Liver (tissue), 9 donors: Measurements from ENCODE around the gene IFT20. TPM values are rescaled to one million over a fixed set of nuclear protein-coding genes. Genes with fewer than 3 reads are reported as not detected.

Experiments
- DNase-seq: peaks from one replicate; pipeline ENCODE4 v3.0.0-alpha.2; 2017; ENCODE audit warnings: low spot score
- H3K27ac ChIP-seq, 2 donors: one replicate each; pipeline ENCODE4 v1.7.0; 2013; ENCODE audit warnings: inconsistent platforms in 2 of 2, low read length in 2 of 2, control low read depth in 1 of 2, low read depth in 1 of 2, mild to moderate bottlenecking in 1 of 2
- H3K27me3 ChIP-seq, 4 donors: one replicate each; pipeline versions ENCODE4 v1.6.1 to v1.7.0; 2013; ENCODE audit warnings: low read length in 3 of 4, inconsistent platforms in 1 of 4, mild to moderate bottlenecking in 1 of 4, moderate library complexity in 1 of 4; ENCODE audit not compliant: control insufficient read depth in 4 of 4, insufficient read depth in 4 of 4
- H3K36me3 ChIP-seq, 4 donors: one replicate each; pipeline versions ENCODE4 v1.6.1 to v1.7.0; 2013; ENCODE audit warnings: low read length in 3 of 4, mild to moderate bottlenecking in 3 of 4, low read depth in 1 of 4, moderate library complexity in 1 of 4; ENCODE audit not compliant: control insufficient read depth in 4 of 4, insufficient read depth in 3 of 4
- H3K4me1 ChIP-seq, 4 donors: one replicate each; pipeline versions ENCODE4 v1.6.1 to v1.7.0; 2013; ENCODE audit warnings: low read length in 3 of 4, mild to moderate bottlenecking in 3 of 4, moderate library complexity in 1 of 4; ENCODE audit not compliant: control insufficient read depth in 4 of 4, insufficient read depth in 4 of 4
- H3K4me3 ChIP-seq, 3 donors: one replicate each; pipeline versions ENCODE4 v1.6.1 to v1.7.0; 2013; ENCODE audit warnings: low read length in 3 of 3, control low read depth in 1 of 3, low read depth in 1 of 3, mild to moderate bottlenecking in 1 of 3
- H3K9ac ChIP-seq, 2 donors: one replicate each; pipeline ENCODE4 v1.7.0; 2013; ENCODE audit warnings: low read length in 2 of 2, mild to moderate bottlenecking in 2 of 2, moderate library complexity in 2 of 2, control low read depth in 1 of 2, low read depth in 1 of 2
- H3K9me3 ChIP-seq, 4 donors: one replicate each; pipeline versions ENCODE4 v1.6.1 to v1.7.0; 2013; ENCODE audit warnings: low read length in 3 of 4; ENCODE audit not compliant: control insufficient read depth in 4 of 4
- CTCF ChIP-seq: fragments of 150-350 bp; IDR thresholded peaks from 2 replicates; pipeline ENCODE4 v1.5.1; 2017; ENCODE audit warnings: improper control_type of control experiment, low read depth, low read length; ENCODE audit not compliant: missing input control
- EGR1 ChIP-seq, 2 donors: IDR thresholded peaks; 2 replicates each; pipeline ENCODE4 v1.6.1; 2016 to 2018; ENCODE audit warnings: antibody characterized with exemption in 2 of 2, low read depth in 2 of 2
- FOXA1 ChIP-seq: IDR thresholded peaks from 2 replicates; pipeline ENCODE4 v1.6.1; 2016; ENCODE audit warnings: antibody characterized with exemption
- FOXA2 ChIP-seq: IDR thresholded peaks from 2 replicates; pipeline ENCODE4 v1.6.1; 2016; ENCODE audit warnings: antibody characterized with exemption
- GABPA ChIP-seq, 2 donors: IDR thresholded peaks in 1 of 2; conservative IDR thresholded peaks in 1 of 2; 2 replicates each; pipeline ENCODE4 v1.6.1; 2016; ENCODE audit warnings: antibody characterized with exemption in 2 of 2, mild to moderate bottlenecking in 1 of 2, moderate library complexity in 1 of 2
- HNF4A ChIP-seq, 2 donors: conservative IDR thresholded peaks; 2 replicates each; pipeline ENCODE4 v1.6.1; 2016; ENCODE audit warnings: antibody characterized with exemption in 2 of 2, mild to moderate bottlenecking in 2 of 2
- HNF4G ChIP-seq: IDR thresholded peaks from 2 replicates; pipeline ENCODE4 v1.6.1; 2016; ENCODE audit warnings: antibody characterized with exemption
- JUND ChIP-seq, 2 donors: IDR thresholded peaks; 2 replicates each; pipeline ENCODE4 v1.6.1; 2016; ENCODE audit warnings: antibody characterized with exemption in 2 of 2
- MAX ChIP-seq: IDR thresholded peaks from 2 replicates; pipeline ENCODE4 v1.6.1; 2016; ENCODE audit warnings: antibody characterized with exemption
- NR2F2 ChIP-seq: IDR thresholded peaks from 2 replicates; pipeline ENCODE4 v1.6.1; 2016; ENCODE audit warnings: antibody characterized with exemption
- REST ChIP-seq: IDR thresholded peaks from 2 replicates; pipeline ENCODE4 v1.6.1; 2016; ENCODE audit warnings: antibody characterized with exemption, mild to moderate bottlenecking
- RXRA ChIP-seq, 2 donors: IDR thresholded peaks; 2 replicates each; pipeline ENCODE4 v1.6.1; 2017 to 2018; ENCODE audit warnings: antibody characterized with exemption in 2 of 2, mild to moderate bottlenecking in 1 of 2
- SP1 ChIP-seq: IDR thresholded peaks from 2 replicates; pipeline ENCODE4 v1.6.1; 2018; ENCODE audit warnings: antibody characterized with exemption, mild to moderate bottlenecking
- TAF1 ChIP-seq: conservative IDR thresholded peaks from 2 replicates; pipeline ENCODE4 v1.6.1; 2016; ENCODE audit warnings: antibody characterized with exemption, mild to moderate bottlenecking
- YY1 ChIP-seq: IDR thresholded peaks from 2 replicates; pipeline ENCODE4 v1.6.1; 2016; ENCODE audit warnings: antibody characterized with exemption, mild to moderate bottlenecking
- WGBS: extraction: QIAGEN DNeasy Blood & Tissue Kit; methylation state at CpG from one replicate; pipeline ENCODE4 v1.1.7; 2013; 5-methylcytosine and 5-hydroxymethylcytosine counted together
- polyA plus RNA-seq, 2 donors: library from polyadenylated mRNA; stranded (reverse) in 1 of 2; unstranded in 1 of 2; fragments of 200-250 nt in 1 of 2; fragments of >200 nt in 1 of 2; fragmentation: Nextera tagmentation in 1 of 2; extraction: Ambion mirVana in 1 of 2; gene quantifications; one replicate each; pipeline versions ENCODE4 v1.2.1 to v1.2.3, GENCODE V29; 2013 to 2015
- total RNA-seq, 2 donors: library from RNA; depleted of rRNA; stranded (reverse); fragments of >200 nt; gene quantifications; one replicate each; pipeline ENCODE4 v1.2.3, GENCODE V29; 2014
- TF ChIP-seq, protein P1 (sequence below): IDR thresholded peaks from 2 replicates; pipeline ENCODE4 v1.6.1; 2016; ENCODE audit warnings: antibody characterized with exemption
- donor health status: healthy.
- donor health status: healthy.
- donor health status: healthy.
- donor health status: healthy.
- donor health status: healthy.

Gene IFT20
- total and polyA plus RNA-seq, 4 donors = 15.5 to 37.1 (median 24.7) TPM

DNA sequence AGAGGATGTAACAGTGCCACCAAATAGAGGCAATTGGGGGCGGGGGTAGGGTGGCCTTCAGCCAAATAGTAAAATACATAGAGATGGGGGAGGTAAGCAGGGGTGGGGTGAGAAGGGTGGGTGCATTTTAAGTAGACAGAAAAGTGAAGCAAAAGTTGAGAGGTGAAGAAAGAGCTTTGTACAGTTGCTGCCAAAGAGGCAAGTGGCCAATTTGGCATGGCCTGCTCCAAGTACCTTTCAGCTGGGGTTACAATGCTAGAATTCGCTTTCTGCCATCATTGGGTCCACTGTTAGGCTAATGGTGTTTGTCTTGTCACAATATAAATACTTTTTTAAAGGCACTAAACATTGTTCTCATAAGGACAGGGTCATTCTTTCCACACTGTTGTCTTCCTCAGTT is 21.4 kb downstream of the IFT20 start:
- TF ChIP-seq FOXA2 = no peak
- TF ChIP-seq JUND (IDR thresholded peaks at IDR 0.05) = no peak
- TF ChIP-seq GABPA (IDR thresholded peaks at IDR 0.05 in 1 of 2, conservative IDR thresholded peaks at IDR 0.05 in 1 of 2) = no peak
- no peak for TF ChIP-seq TAF1
- TF ChIP-seq NR2F2 = no peak
- TF ChIP-seq REST = no peak
- TF ChIP-seq SP1 = no peak
- TF ChIP-seq HNF4G = no peak
- no peak for TF ChIP-seq FOXA1
- TF ChIP-seq RXRA (IDR thresholded peaks at IDR 0.05) = no peak
- TF ChIP-seq, protein P1, sequence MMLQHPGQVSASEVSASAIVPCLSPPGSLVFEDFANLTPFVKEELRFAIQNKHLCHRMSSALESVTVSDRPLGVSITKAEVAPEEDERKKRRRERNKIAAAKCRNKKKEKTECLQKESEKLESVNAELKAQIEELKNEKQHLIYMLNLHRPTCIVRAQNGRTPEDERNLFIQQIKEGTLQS = no peak
- no peak for TF ChIP-seq CTCF
- TF ChIP-seq EGR1 (IDR thresholded peaks at IDR 0.05; ENCODE audit: low read depth in 2 of 2) = no peak
- TF ChIP-seq YY1 = no peak
- no peak for TF ChIP-seq MAX
- TF ChIP-seq HNF4A (conservative IDR thresholded peaks at IDR 0.05) = no peak
- Histone ChIP-seq H3K9me3 (no peaks in the 10 kb centered on the region), H3K36me3 (no peaks in the 10 kb centered on the region), H3K4me1 (peaks cover 4 to 13% (median 8%) of the 10 kb centered on the region in 4 donors), H3K4me3 (no peak overlapping the region), H3K27me3 (no peaks in the 10 kb centered on the region), H3K27ac (no peak overlapping the region), H3K9ac (no peak overlapping the region)
- WGBS = 68% methylated on average over 2 of the region's 2 CpGs
- DNase-seq = no peak

- TF ChIP-seq FOXA2 (no peak), JUND (IDR thresholded peaks at IDR 0.05) (no peak), SP1 (no peak)
- WGBS = 53% methylated on average over 38 of the region's 38 CpGs
- H3K4me3 ChIP-seq = no peak overlapping the region
- H3K27me3 ChIP-seq = no peaks in the 10 kb centered on the region
- no peak overlapping the region for H3K27ac ChIP-seq
- H3K36me3 ChIP-seq = no peaks in the 10 kb centered on the region
- H3K4me1 ChIP-seq = peaks cover 0 to 3% (median 0%) of the 10 kb centered on the region in 4 donors
- H3K9me3 ChIP-seq = no peaks in the 10 kb centered on the region
- H3K9ac ChIP-seq = no peak overlapping the region
- no peak for DNase-seq
Observed at GRCh38 chr17:28306954-28307401, 28.3 kb downstream of the IFT20 start.
